Measurements from ENCODE around the gene GLI3. TPM values are rescaled to one million over a fixed set of nuclear protein-coding genes. Genes with fewer than 3 reads are reported as not detected.

Gene GLI3
- 1.0 and 1.6 TPM in 2 replicates for total RNA-seq

DNA sequence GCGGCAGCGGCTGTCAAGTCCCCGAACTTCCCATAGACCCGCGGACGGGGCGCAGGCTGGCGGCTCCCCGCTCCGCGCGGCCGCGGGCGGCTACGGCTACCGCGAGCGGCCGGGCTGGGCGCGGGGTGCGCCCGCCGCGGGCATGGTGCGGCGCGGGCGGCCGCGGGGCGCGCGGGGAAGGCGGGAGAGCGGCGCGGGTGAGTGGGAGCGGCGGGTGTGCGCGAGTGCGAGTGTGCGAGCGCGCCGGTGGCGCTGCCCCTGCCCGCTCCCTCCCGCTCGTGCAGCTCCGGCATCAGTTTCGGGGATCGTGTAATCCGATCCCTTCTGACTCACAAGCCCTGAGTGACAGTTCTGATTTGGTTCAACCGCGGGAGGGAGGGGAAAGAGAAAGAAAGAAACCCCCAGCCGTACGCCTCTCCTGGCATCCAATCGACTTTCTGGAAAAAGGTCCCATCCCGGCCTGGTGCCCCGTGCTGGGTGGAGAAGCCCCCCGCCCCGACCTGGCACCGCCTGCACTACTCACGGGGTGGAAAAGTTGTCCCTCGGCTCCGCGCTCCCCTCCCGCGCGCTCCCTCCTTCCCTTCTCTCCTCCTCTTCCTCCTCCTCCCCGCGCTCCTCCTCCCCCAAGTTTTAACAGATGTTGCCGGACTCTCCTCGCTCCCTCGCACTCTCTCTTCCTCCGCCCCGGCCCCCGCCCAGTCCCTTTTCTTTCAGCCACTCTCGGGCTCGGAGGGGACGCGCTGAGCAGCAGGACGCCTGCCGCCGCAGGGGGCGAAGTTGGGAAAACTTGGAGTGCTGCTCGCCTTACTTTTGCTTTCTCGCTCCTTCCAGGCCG lies at the start of gene GLI3:
GLI3 (minus strand) TSS at position 234 of the 835 bp plus-strand sequence. CDS start 13,956 bp downstream, outside the sequence.
- DNase-seq, result peak; percentile 91

DNA sequence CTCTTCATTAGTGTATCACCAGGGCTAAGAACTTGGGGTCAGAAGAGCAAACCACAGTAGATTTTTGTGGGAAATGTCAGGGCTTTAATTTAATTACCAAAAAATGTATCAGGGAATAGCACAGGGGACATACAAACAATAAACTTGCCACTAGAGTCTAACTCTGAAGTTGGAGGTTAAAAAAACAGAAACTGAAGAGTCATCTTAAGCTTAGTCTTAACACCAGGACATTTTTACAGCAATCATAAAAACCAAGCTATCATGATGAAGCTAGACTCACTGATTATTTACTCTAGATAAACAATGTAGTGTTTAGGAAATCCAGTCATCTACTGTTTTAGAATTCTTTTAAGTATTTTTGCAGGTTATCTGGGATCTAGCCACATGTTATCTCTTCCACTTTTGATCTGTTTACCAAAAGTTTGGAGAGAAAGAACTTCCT lies 48.4 kb upstream of the GLI3 start:
- no peak for DNase-seq

DNA sequence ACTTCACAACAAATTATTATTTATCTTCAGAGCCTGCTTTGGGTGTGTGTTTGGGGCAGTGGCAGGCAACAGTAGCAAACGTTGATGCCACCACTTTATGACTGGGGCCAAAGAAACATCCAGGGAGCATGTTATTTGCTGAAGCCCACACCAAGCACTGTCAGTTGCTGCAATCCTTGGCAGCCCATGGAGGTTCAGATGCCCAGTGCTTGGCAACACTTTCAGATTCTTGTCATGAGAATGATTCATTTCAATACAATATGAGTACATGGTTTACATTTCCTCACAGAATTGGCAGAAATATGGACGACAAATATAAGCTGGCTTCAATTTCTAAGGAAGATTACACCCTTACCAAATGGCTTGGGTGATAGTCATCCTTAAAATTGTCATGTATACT lies 46.5 kb upstream of the GLI3 start:
- no peak for DNase-seq

DNA sequence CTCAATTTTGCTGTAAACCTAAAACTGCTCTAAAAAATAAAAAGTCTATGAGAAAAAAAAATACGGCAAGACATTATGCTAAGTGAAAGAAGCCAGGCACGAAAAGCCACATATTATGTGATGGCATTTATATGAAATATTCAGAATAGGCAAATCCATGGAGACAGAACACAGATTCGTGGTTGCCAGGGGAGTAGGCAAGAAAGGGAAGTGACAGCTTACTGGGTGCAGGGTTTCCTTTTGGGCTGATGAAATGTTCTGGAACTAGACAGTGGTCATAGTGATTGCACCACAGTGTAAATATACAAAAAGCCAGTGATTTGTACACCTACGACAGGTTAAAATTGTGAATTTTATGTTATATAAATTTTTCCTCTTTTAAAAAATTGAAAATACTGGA lies 41.3 kb upstream of the GLI3 start:
- no peak for DNase-seq

DNA sequence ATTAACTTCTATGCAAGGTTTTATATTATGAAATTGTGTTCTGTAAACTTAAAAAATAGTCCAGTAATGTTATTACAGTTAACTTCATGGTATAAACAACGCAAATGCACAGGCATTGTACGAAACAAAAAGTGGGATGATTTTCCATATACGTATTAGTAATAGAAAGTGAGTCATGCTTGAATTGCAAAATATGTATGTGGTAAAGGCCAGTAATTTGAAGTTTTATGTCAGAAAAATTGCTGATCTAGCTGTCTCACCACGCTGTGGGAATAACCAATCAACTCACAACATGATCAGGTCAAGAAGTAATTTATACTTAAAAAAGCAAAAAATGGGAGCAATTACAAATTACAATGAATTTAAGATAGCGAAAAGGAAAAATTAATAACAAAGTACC lies 37.0 kb upstream of the GLI3 start:
- DNase-seq, result no peak

DNA sequence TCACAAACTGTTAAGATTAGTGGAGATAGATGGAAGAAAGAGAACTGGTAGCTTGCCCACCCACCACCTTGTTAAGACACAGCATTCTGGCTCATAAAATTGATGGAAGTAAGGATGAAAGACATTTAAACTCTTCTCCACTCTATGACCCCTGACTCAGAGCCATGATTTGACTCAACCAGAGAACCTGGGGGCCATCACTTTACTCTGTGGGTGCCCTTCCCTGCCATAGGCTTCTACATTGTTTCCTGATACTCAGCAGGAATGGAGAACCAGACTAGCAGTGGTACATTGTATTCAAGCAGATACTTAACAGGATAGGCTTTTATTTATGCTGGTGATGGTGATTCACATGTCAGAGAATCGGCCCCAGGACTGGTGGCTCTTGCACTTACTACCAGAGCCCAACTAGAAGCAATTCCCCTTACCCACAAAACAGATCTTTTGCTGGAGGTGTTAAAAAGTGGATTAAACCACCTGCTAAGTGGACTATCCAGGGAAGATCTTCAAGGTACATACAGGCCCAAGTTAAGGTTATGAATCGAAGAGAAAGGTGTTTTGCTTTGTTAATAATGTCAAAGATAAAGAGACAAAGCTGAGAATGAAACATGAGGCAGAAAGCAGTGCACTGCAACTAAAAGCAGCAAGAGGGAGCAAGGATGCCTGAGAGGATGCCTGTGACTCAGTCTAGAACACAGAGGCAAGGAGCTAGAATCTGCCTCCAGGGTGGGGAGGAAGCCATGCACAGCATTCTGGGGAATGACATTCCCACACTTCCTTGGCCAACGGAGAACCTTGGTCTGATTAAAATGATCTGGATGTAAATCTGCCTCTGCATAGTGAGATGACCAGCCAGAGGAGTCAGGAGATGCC lies 36.0 kb upstream of the GLI3 start:
- DNase-seq, result no peak

DNA sequence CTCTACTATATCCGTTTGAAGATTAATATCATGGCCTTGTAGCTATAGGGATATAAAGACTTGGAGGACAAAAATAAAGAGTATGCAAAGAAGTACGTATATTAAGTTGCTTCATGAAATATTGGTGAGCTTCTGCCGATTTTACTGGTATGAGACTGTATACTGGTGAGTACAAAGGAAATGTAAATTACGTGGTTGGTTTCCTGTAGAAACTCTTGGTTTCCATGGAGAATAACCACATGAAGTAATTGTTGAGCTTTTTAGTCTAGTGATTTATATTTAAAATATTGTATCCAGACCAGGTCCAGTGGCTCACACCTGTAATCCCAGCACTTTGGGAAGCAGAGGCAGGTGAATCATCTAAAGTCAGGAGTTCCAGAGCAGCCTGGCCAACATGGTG lies 32.2 kb upstream of the GLI3 start:
- peak; percentile 53 for DNase-seq

DNA sequence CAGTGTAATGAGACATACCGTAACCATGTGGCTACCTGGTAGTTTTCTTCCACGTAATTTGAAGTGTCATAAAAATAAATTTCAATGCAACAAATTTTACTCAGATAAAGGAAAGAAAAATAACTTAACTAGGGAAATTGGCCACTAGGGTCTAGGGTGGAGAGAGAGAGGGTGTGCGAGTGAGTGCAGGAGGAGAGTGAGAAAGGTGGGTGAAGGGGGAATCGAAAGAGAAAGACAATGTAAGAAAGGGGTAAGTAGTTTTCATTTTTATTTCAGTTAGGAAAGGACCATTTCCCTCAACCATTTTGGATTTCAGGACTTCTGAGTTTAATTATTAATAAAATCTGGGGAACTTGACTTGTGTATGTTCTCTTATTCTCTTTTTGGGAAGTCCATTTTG lies 27.7 kb upstream of the GLI3 start:
- no peak for DNase-seq

DNA sequence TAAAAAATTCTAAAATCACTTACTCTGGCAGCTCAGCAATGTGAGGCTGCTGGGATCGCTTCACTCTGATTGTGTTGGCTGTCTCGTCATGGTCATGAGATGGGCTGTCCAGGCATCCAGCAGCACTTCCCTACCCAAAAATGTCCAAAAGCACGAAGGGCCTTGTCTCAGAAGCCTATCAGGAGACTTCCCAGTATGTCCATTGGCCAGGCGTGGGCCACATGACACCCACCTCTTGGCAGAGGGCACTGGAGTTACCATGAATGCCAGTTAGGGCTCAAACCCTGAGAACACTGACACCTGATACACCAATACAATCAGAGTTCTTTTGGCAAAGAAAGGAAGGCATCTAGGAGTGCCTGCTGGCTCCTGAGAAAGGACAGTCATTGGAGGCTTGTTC lies 27.0 kb upstream of the GLI3 start:
- no peak for DNase-seq

DNA sequence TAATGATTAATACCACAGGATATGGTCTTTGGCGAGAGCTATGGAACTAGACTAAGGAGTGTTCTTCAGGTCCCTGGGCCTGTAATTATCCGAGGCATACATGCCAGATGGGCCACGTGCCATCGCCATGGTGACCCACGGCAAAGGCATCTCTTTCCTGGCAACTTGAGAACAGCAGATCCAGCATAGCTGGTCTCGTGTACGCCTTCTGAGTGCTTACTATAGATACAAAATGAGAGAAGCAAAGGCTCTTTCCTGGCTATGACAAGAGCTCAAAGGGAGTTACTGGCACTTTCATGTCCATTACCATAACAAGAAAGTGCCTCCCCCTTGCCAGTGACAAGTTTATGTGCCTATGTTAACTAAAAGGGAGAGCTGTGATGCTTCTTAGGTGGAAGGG lies 26.0 kb upstream of the GLI3 start:
- DNase-seq, result no peak

DNA sequence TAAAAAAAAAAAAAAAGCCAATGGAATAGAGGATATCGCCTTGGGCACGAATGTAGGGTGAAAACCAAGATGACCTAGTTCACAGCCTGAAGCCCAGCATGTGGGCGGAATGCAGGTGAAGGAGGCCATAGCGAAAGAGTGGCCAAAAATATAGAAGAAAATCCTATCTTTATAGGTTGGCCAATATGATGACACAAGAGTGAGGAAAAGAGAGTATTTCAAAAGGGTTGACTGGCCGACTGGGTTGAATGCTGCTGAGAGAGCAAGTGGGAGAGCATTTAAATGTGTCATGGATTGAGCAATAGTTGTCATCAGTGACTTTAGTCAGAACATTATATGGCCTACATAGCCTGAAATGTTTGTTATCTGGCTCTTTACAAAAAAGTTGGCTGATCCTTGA lies 17.2 kb upstream of the GLI3 start:
- no peak for DNase-seq

DNA sequence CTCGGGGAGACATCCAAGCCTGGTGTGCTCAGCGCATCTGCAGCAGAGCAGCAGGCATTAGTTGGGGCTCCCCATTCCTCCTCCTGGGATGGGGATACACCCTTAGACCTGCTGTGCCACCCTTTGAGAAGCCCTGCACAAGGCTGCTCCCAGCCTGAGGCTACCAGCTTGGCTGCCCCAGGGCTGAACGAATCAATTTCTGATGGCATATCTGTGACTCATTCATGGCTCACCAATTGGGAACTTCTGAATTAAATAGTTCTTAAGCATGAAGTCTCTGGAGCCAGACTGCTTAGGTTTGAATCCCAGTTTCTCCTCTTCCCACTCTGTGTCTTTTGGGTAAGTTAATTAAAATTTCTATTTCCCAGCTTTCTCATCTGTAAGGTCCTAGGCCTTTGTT lies 16.3 kb upstream of the GLI3 start:
- no peak for DNase-seq

DNA sequence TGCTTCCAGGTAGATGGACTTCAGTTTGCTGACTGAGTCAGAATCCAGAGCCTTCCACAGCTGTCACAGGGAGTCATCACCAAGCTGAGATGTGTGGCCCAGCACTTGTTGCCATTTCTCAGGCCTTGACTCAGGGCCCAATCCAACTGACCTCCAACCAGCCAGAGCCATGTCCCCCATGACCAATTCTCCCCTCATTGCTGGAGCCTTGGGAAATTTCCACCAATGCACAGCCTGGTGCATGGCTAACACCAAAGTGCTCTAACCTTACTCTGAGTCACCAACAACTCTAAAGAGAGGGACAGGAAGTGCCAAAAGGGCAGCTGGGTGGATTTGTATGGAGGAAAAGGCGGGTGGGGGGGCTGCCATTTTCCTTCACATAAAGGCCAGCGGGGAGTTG lies 13.4 kb upstream of the GLI3 start:
- no peak for DNase-seq

DNA sequence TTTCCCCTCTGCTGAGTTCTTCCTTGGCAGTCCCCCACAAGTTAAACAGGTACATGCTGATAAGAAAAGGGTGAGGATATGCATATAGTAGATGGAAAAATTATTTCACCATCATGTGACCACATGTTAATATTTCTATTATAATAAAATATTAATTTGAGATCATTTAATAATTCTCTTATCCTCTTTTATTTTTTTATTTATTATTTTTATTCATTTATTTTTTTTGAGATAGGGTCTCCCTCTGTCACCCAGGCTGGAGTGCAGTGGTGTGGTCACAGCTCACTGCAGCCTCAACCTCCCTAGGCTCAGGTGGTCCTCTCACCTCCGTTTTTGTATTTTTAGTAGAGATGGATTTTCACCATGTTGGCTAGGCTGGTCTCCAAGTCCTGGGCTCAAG lies 11.6 kb upstream of the GLI3 start:
- DNase-seq, result no peak

DNA sequence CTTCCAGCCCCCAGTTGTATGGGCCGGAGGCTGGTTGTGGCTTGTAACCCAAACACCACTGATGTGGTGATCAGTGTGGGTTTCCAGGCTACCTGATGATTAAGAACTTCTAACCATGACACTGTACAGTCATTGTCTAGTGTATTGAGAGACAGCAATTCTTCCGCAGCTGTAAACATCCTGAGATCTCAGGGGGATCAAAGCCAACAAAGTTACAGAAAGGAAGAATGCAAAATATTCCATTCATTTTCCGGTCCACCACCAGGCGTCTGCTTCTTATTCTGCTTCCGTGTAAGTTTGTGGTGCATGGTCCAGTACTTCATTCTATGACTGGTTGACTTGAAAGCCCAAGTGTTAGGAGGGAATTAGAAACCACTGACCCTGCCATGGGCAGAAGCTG lies 10.3 kb upstream of the GLI3 start:
- DNase-seq, result peak; percentile 40

DNA sequence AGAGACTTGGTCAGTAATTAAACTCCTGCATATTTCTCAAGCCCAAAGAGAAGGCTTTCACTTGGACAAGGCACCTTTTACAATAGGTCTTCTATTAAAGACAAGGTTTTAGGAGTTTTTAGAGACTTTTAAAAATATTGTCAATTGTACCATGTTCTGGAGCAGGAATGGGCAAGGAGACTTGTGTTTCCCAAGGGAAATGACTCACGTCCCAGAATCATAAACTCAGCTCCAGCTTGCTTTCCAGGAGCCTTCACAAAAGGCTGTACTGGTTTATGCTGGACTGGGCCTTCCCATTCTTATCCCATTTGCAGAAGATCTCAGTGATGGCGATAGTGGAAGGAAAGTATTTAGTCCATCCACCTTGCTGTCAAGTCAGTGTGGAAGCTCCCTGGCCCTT lies 7.8 kb upstream of the GLI3 start:
- peak; percentile 92 for DNase-seq

DNA sequence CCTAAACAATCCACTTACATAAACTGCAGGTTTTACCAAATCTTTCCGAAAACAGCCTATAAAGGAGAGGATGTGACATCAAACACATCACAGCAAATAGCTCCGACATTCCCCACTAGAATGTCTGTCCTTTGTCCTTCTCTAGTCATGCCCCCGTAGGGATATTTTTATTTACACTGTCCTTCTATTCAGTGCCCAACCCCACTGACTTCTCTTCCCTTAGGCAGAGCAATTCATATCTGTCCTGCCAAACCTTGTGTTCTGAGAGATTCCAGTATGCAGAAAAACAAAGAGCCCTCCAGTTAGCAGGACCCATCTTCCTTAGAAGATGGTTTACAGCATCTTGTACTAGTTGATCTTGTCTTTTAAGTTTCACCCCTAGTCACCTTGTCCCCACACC lies 5.4 kb upstream of the GLI3 start:
- DNase-seq, result no peak

DNA sequence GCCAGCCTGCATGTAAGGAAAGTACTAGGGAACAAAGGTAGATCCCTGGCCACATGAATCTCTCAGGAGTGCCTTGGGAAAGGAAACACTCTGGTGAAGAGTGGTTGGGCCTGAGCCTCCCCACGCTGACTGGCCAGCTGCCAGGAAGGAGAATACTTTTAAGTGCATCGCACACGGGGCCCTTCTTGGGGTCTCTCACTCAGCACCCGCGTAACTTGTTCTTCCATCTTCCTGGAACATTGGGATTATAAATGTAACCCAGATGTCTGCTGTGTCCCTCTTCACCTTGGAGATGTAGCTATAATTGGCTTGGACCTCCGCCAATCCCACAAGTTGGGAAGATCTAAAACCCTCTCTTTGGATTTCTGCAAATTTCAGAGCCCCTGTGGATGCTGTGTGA lies 4.4 kb upstream of the GLI3 start:
- DNase-seq, result no peak

DNA sequence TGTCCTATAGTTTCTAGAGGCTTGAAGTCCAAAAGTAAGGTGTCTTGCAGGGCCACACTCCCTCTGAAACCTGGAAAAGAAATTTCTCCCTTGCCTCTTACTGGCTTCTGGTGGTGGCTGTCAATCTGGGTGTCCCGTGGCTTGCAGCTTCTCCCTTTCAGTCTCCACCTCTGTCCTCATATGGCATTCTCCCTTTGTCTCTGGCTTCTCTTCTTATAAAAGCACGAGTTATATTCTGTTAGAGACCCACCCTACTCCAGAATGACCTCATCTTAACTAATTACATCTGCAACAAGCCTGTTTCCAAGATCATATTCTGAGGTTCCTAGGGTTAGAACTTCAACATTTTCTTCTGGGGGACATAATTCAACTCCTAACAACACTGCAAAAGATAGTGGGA lies 3.4 kb upstream of the GLI3 start:
- DNase-seq, result no peak

DNA sequence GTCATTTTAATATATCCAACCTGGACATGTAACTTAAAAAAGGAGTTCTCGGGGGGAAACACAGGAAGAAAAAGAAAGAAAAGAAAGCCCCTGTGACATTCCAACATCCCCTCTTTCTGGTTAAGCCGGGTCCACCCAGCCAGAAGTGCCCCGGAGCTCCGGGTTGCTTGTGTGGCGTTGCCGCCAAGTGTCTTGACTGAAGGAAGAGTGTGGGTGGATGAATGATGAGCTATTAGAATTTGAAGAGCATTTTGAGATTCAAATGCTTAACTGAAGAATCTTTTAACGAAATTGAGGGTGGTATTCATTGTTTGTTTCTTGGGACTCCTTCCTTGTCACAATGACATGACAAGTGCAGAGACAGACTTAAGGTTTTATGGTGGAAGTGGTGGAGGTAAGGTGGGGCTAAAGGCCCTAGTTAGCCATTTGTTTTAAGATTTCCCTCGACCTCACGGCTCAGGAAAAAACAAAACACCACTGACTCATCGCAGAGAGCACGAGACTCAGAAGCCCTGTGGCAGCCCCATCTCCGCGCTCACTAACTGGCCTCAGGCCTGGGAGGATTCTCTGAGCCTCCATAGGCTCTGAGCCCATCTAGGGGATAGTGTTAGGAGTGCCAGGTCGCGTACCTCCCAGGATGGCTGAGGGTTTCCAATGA lies 1.8 kb upstream of the GLI3 start:
- peak; percentile 84 for DNase-seq

DNA sequence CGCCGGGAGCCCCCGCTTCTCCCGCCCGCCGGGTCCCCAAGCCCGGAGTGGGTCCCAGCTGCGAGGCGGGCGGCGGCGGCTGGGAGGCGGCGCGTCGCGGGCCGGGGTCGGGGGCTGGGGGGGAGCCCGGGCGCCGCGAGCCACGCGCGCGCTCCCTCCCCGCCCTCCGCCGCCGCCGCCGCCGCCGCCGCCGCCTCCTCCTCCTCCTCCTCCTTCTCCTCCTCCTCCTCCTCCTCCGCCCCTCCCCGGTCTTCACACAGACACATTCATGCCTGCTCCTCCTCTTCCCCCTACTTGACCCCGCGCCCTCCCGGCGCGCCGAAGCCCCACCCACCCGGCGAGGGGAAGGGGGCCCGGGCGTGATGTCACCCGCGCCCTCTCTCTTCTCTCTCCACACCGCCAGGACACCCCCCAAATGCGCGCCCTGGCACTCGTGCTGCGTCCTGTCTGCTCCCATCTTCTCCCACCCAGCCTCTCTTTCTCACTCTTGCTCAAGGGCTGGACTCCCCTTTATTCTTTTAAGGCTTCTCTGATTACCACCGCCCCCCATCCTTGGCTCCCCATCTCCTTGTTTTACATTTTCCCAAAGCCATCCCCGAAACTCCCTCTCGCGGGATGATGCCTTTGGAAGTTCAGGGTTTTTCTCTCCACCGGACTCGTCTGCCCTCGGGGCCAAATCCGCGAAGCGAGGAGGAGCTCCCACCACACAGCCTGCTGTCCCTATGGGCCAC lies 967 bp upstream of the GLI3 start:
- DNase-seq, result peak; percentile 70

DNA sequence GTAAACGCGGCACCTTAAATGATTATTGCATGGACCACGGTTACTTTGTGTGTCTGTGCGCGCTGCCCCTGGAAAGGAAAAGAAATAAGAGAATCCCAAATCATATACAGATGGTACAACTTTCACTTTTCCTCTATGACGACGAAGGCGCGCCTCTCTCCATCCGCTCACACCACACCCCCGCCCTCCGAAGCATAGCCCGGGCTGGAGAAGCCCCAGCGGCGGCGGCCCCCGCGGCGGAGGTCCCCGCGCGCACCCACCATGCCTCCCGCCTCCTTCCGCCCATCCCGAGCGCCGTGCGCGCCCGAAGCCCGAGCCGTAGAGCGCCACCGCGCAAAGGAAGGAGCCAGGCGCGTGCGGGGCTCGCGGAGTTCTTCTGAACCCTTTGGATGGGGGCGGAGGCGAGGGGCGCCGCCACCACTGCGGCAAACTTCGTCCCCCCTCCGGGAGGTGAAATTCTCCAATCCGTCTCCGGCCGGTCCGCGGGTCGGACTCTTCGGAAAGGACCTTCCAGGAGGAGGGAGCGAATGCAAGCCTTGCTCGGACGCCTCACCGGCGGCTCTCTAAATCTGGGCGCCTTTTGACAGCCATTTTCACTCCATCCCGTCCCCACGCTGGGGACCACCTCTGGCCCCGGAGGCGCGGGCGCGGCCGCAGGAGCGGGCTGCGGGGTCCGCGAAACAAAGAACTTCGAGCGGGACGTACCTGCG lies 588 bp downstream of the GLI3 start:
- DNase-seq, result peak; percentile 60

All from dermis blood vessel endothelial cell (primary cell).